GM12892 (cell line): ENCODE measurements around the gene JAZF1.

Experiments
- POLR2A ChIP-seq: IDR thresholded peaks from 2 replicates; pipeline ENCODE4 v1.6.1; 2011; ENCODE audit warnings: low read depth, low read length, control low read depth
- TAF1 ChIP-seq: IDR thresholded peaks from 2 replicates; pipeline ENCODE4 v1.6.1; 2011; ENCODE audit warnings: low read depth, mild to moderate bottlenecking, control low read depth, low read length, borderline replicate concordance

GRCh38 chr7:28003408-28003807, 177.2 kb downstream of the JAZF1 start:
- TF ChIP-seq POLR2A (no peak), TAF1 (no peak)
